Neural progenitor cell (in vitro differentiated cells): ENCODE measurements around the gene LAD1. TPM values are rescaled to one million over a fixed set of nuclear protein-coding genes. Genes with fewer than 3 reads are reported as not detected.
A peak's percentile ranks its signal among the peaks of the same experiment; 100 is the strongest.

Experiments used
- DNase-seq: peaks from one replicate; pipeline ENCODE4 v3.0.0-alpha.2; 2016; ENCODE audit warnings: low spot score
- H2AFZ ChIP-seq: fragments of 200-600 bp; sonication (generic); replicated peaks from 2 replicates; pipeline ENCODE4 v1.6.1; 2016; ENCODE audit warnings: antibody characterized with exemption
- H3F3A ChIP-seq: fragments of 200-600 bp; sonication (generic); 2 replicates; pipeline ENCODE4 v1.6.1; 2016; ENCODE audit warnings: antibody characterized with exemption, low read depth
- H3K27ac ChIP-seq: fragments of 200-600 bp; sonication (generic); 2 replicates; pipeline ENCODE4 v1.5.1; 2016; ENCODE audit warnings: mild to moderate bottlenecking
- H3K27me3 ChIP-seq: fragments of 200-600 bp; sonication (generic); 2 replicates; pipeline ENCODE4 v1.6.1; 2016; ENCODE audit warnings: mild to moderate bottlenecking, moderate library complexity
- H3K36me3 ChIP-seq: fragments of 200-600 bp; sonication (generic); 2 replicates; pipeline ENCODE4 v1.5.1; 2016
- H3K4me1 ChIP-seq: fragments of 200-600 bp; sonication (generic); 2 replicates; pipeline ENCODE4 v1.6.1; 2016; ENCODE audit warnings: mixed run types
- H3K4me2 ChIP-seq: fragments of 200-600 bp; sonication (generic); 2 replicates; pipeline ENCODE4 v1.6.1; 2016
- H3K4me3 ChIP-seq: fragments of 200-600 bp; sonication (generic); 2 replicates; pipeline ENCODE4 v1.5.1; 2016
- H3K79me2 ChIP-seq: fragments of 200-600 bp; sonication (generic); 2 replicates; pipeline ENCODE4 v1.6.1; 2016; ENCODE audit warnings: low read depth
- H3K9ac ChIP-seq: fragments of 200-600 bp; sonication (generic); 2 replicates; pipeline ENCODE4 v1.6.1; 2016
- H3K9me3 ChIP-seq: fragments of 200-600 bp; sonication (generic); 2 replicates; pipeline ENCODE4 v1.5.1; 2016; ENCODE audit warnings: low read depth
- H4K20me1 ChIP-seq: fragments of 200-600 bp; sonication (generic); 2 replicates; pipeline ENCODE4 v1.6.1; 2016; ENCODE audit warnings: low read depth
- H3K27ac Mint-ChIP-seq: 3 replicates; pipeline ENCODE4 v1.8.0; 2021; ENCODE audit warnings: mixed read lengths
- H3K27me3 Mint-ChIP-seq: 2 replicates; pipeline ENCODE4 v1.8.0; 2022; ENCODE audit warnings: low read depth, mild to moderate bottlenecking, inconsistent platforms, moderate library complexity, mixed read lengths; ENCODE audit not compliant: insufficient read depth
- H3K36me3 Mint-ChIP-seq: 3 replicates; pipeline ENCODE4 v1.8.0; 2021; ENCODE audit warnings: mixed read lengths
- H3K4me1 Mint-ChIP-seq: 3 replicates; pipeline ENCODE4 v1.8.0; 2021; ENCODE audit warnings: mixed read lengths
- H3K4me3 Mint-ChIP-seq: 3 replicates; pipeline ENCODE4 v1.8.0; 2021; ENCODE audit warnings: mild to moderate bottlenecking, moderate library complexity, mixed read lengths
- H3K9me3 Mint-ChIP-seq: 3 replicates; pipeline ENCODE4 v1.8.0; 2020; ENCODE audit warnings: mixed read lengths
- CTCF ChIP-seq: fragments of 200-600 bp; sonication (generic); IDR thresholded peaks from 2 replicates; pipeline ENCODE4 v1.5.1; 2017; ENCODE audit warnings: antibody characterized with exemption, mild to moderate bottlenecking
- EZH2 ChIP-seq: fragments of 200-600 bp; sonication (generic); IDR thresholded peaks from 2 replicates; pipeline ENCODE4 v1.6.1; 2017; ENCODE audit warnings: antibody characterized with exemption, mild to moderate bottlenecking, moderate library complexity
- EZH2phosphoT487 ChIP-seq: fragments of 200-600 bp; sonication (generic); IDR thresholded peaks from 2 replicates; pipeline ENCODE4 v1.6.1; 2017; ENCODE audit warnings: antibody characterized with exemption
- total RNA-seq: library from RNA; depleted of rRNA; stranded (reverse); fragments of >200 nt; gene quantifications from 2 replicates; pipeline ENCODE4 v1.2.3, GENCODE V29; 2015; ENCODE audit warnings: low replicate concordance

LAD1 gene
- total RNA-seq, 1 donor from 2014 or later: not detected

- H3K4me2 ChIP-seq: no peak overlapping the region
- peaks cover 13% of the 10 kb centered on the region for H3K27me3 ChIP-seq
- no peaks in the 10 kb centered on the region for H3K4me1 ChIP-seq
- no peaks in the 10 kb centered on the region for H3K36me3 Mint-ChIP-seq
- no peak overlapping the region for H3K9ac ChIP-seq
- no peak for DNase-seq
- H3K9me3 Mint-ChIP-seq: no peaks in the 10 kb centered on the region
- no peaks in the 10 kb centered on the region for H3K4me1 Mint-ChIP-seq
- no peak overlapping the region for H3K4me3 ChIP-seq
- no peaks in the 10 kb centered on the region for H3K9me3 ChIP-seq
- H3K4me3 Mint-ChIP-seq: peak overlapping the region; percentile 24
- no peaks in the 10 kb centered on the region for H4K20me1 ChIP-seq
- no peak overlapping the region for H3K27ac Mint-ChIP-seq
- H3K36me3 ChIP-seq: no peaks in the 10 kb centered on the region
- H3K79me2 ChIP-seq: no peaks in the 10 kb centered on the region
- H3F3A ChIP-seq: no peaks in the 10 kb centered on the region
- no peak overlapping the region for H2AFZ ChIP-seq
- no peak overlapping the region for H3K27ac ChIP-seq
- peaks cover 21% of the 10 kb centered on the region for H3K27me3 Mint-ChIP-seq
- TF ChIP-seq EZH2phosphoT487 (no peak), CTCF (no peak), EZH2 (no peak)
These were observed 6.0 kb downstream of the LAD1 start for GRCh38 chr1:201393076-201393475.

GRCh38 chr1:201391651-201392511, 7.2 kb downstream of the LAD1 start:
- H3F3A ChIP-seq: no peaks in the 10 kb centered on the region
- Mint-ChIP-seq H3K36me3 (no peaks in the 10 kb centered on the region), H3K4me3 (no peak overlapping the region), H3K27ac (peak overlapping the region; percentile 7), H3K9me3 (no peaks in the 10 kb centered on the region), H3K4me1 (no peaks in the 10 kb centered on the region), H3K27me3 (peaks cover 15% of the 10 kb centered on the region)
- no peaks in the 10 kb centered on the region for H3K4me1 ChIP-seq
- H3K36me3 ChIP-seq: no peaks in the 10 kb centered on the region
- H3K9ac ChIP-seq: no peak overlapping the region
- no peaks in the 10 kb centered on the region for H4K20me1 ChIP-seq
- no peak overlapping the region for H3K4me3 ChIP-seq
- peaks cover under 1% of the 10 kb centered on the region for H3K27me3 ChIP-seq
- no peak for DNase-seq
- no peak for TF ChIP-seq EZH2
- no peaks in the 10 kb centered on the region for H3K9me3 ChIP-seq
- H3K4me2 ChIP-seq: no peak overlapping the region
- H3K79me2 ChIP-seq: no peaks in the 10 kb centered on the region
- no peak overlapping the region for H2AFZ ChIP-seq
- H3K27ac ChIP-seq: no peak overlapping the region

GRCh38 chr1:201391225-201391624, 7.9 kb downstream of the LAD1 start:
- no peak overlapping the region for H3K4me3 ChIP-seq
- no peaks in the 10 kb centered on the region for H3K79me2 ChIP-seq
- H3K4me2 ChIP-seq: no peak overlapping the region
- no peaks in the 10 kb centered on the region for H3F3A ChIP-seq
- peaks cover 15% of the 10 kb centered on the region for H3K27me3 Mint-ChIP-seq
- H3K27me3 ChIP-seq: no peaks in the 10 kb centered on the region
- no peak overlapping the region for H3K4me3 Mint-ChIP-seq
- no peaks in the 10 kb centered on the region for H3K36me3 Mint-ChIP-seq
- TF ChIP-seq CTCF (no peak), EZH2 (no peak), EZH2phosphoT487 (no peak)
- H4K20me1 ChIP-seq: no peaks in the 10 kb centered on the region
- H3K4me1 ChIP-seq: no peaks in the 10 kb centered on the region
- H3K9me3 ChIP-seq: no peaks in the 10 kb centered on the region
- H2AFZ ChIP-seq: no peak overlapping the region
- no peak for DNase-seq
- H3K4me1 Mint-ChIP-seq: no peaks in the 10 kb centered on the region
- no peak overlapping the region for H3K9ac ChIP-seq
- H3K27ac ChIP-seq: no peak overlapping the region
- H3K9me3 Mint-ChIP-seq: no peaks in the 10 kb centered on the region
- H3K36me3 ChIP-seq: no peaks in the 10 kb centered on the region
- no peak overlapping the region for H3K27ac Mint-ChIP-seq

- no peaks in the 10 kb centered on the region for H3K36me3 ChIP-seq
- H2AFZ ChIP-seq: peak overlapping the region; percentile 17
- H3K27me3 Mint-ChIP-seq: peaks cover 11% of the 10 kb centered on the region
- H4K20me1 ChIP-seq: no peaks in the 10 kb centered on the region
- no peak overlapping the region for H3K4me3 Mint-ChIP-seq
- no peaks in the 10 kb centered on the region for H3K36me3 Mint-ChIP-seq
- no peaks in the 10 kb centered on the region for H3F3A ChIP-seq
- H3K9me3 Mint-ChIP-seq: no peaks in the 10 kb centered on the region
- H3K9ac ChIP-seq: no peak overlapping the region
- no peak overlapping the region for H3K27ac Mint-ChIP-seq
- no peaks in the 10 kb centered on the region for H3K9me3 ChIP-seq
- no peaks in the 10 kb centered on the region for H3K79me2 ChIP-seq
- H3K4me1 Mint-ChIP-seq: peaks cover 4% of the 10 kb centered on the region
- no peak overlapping the region for H3K4me2 ChIP-seq
- no peak for DNase-seq
- no peaks in the 10 kb centered on the region for H3K27me3 ChIP-seq
- H3K4me1 ChIP-seq: peaks cover 6% of the 10 kb centered on the region
- no peak for TF ChIP-seq EZH2
- no peak overlapping the region for H3K4me3 ChIP-seq
- no peak overlapping the region for H3K27ac ChIP-seq
These were observed 10.1 kb downstream of the LAD1 start for GRCh38 chr1:201389051-201389450.
